ENCODE measurements around the gene LPCAT1.
"Not testable (repeated sequence)": the region's sequence is repeated elsewhere in the genome, so short reads cannot be mapped to it uniquely, and the experiment has no call there.

LPCAT1 gene, protein sequence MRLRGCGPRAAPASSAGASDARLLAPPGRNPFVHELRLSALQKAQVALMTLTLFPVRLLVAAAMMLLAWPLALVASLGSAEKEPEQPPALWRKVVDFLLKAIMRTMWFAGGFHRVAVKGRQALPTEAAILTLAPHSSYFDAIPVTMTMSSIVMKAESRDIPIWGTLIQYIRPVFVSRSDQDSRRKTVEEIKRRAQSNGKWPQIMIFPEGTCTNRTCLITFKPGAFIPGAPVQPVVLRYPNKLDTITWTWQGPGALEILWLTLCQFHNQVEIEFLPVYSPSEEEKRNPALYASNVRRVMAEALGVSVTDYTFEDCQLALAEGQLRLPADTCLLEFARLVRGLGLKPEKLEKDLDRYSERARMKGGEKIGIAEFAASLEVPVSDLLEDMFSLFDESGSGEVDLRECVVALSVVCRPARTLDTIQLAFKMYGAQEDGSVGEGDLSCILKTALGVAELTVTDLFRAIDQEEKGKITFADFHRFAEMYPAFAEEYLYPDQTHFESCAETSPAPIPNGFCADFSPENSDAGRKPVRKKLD

GRCh38 chr5:1523793-1524480 is at the start of gene LPCAT1:
Gene LPCAT1 (minus strand): TSS chr5:1523960. CDS start chr5:1523844, 116 bp downstream.
- peak; percentile 69 for DNase-seq

DNA sequence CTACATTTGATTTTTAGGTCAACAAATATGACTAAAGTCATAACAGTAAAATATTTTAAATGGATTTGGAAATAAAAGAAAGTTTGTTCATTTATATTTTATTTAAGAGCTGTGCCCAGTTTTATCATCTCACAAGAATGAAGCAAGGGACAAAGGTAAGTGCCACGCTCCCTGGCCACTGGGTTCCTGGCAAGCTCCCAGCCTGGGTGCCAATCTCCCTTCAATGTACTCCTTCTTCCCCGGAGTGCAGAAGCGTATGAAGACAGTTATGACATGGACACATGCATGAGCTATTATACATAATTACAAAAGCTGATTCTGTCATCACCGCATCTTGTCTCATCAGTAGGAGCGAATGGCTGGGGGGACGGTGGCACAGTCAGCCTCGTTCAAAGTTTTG is 48.1 kb upstream of the LPCAT1 start:
- DNase-seq = not testable (repeated sequence)

DNA sequence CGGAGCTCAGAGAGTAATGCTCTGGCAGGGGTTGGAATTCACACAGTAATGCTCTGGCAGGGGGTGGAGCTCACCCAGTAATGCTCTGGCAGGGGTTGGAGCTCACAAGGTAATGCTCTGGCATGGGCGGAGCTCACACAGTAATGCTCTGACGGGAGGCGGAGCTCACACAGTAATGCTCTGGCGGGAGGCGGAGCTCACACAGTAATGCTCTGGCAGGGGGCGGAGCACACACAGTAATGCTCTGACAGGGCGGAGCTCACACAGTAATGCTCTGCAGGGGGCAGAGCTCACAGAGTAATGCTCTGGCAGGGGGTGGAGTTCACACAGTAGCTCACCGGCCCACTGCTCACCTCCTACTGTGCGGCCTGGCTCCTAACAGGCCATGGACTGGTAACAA is 47.2 kb upstream of the LPCAT1 start:
- DNase-seq = no peak

DNA sequence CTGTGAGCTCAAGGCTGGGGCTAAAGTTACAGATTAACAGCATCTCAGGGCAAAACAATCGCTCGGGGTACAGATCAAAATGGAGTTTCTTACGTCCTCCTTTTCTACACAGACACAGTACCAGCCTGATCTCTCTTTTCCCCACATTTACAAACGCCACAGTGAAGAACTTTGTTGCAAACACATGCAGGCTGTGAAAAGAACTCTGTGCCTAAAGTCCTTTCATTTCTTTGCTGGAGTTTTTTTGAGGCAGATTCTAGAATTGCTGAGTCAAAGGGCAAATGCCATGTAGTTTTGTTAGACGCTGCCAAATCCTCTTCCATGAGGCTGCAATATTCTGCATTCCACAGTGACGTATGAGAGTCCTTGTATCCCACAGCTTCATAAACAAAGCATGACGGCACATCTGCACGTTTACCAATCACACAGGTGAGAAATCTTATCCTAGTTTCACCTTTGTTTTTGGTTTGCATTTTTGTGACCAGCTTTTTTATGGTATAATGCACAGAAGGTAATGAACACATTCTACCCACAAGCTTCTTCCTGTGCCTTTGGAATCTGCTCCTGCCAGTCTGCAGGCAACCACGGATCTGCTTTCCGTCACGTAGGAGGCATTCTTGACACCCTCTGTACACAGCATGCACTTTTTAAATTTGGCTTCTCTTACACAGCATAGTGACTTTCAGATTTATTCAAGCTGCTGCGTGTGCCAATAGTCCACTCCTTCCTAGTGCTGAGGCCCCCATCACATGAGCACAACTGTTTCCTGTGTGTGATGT is 44.6 kb upstream of the LPCAT1 start:
- DNase-seq = peak; percentile 86

- not testable (repeated sequence) for DNase-seq
Measured at GRCh38 chr5:1567527-1568200, 43.9 kb upstream of the LPCAT1 start.

DNA sequence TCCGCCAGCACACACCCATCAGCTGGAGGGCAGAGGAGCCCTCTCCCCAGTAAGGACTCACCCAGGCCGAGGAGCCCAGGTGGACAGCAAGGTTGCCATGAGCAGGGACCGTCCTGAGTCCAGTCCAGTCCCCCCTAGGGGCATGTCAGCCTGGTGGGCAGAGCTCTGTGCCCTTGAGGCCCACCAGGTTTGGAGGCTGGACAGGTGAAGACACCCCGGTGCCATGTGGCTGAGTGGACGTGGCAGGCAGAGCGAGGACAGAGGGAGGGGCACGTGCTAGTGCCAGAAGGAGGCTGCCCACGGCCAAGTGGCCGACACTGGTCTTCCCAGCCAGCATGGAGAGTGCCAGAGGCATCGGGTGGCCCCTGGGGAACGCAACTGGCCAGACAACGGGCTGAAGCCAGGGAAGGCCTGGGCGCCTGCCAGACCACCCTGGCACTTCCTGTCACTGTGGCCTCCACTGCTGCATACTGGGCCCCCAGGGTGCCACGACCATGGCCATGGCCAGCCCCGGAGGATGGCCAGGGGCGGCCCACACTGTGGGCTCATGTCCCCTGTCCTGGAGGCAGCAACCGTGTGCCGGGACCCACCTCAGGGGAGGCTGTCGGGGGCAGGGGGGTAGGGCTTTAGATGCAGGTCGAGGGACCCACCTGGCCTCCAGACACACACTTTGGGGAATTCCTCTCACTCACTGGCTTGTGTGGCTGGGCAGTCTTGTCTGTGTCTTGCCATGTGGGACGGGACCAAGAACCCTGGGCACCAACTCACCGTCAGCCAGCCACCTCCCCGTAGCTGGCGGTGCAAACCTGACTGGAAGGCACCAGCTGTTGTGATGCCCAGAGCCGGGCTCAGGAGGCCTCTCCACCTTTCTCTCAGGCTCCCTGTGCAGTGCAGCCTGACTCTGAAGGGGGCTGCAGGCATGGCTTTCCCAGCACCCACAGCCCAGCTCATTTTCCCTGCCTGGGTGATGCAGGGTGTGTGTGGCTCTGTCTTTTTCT is 42.3 kb upstream of the LPCAT1 start:
- no peak for DNase-seq

DNA sequence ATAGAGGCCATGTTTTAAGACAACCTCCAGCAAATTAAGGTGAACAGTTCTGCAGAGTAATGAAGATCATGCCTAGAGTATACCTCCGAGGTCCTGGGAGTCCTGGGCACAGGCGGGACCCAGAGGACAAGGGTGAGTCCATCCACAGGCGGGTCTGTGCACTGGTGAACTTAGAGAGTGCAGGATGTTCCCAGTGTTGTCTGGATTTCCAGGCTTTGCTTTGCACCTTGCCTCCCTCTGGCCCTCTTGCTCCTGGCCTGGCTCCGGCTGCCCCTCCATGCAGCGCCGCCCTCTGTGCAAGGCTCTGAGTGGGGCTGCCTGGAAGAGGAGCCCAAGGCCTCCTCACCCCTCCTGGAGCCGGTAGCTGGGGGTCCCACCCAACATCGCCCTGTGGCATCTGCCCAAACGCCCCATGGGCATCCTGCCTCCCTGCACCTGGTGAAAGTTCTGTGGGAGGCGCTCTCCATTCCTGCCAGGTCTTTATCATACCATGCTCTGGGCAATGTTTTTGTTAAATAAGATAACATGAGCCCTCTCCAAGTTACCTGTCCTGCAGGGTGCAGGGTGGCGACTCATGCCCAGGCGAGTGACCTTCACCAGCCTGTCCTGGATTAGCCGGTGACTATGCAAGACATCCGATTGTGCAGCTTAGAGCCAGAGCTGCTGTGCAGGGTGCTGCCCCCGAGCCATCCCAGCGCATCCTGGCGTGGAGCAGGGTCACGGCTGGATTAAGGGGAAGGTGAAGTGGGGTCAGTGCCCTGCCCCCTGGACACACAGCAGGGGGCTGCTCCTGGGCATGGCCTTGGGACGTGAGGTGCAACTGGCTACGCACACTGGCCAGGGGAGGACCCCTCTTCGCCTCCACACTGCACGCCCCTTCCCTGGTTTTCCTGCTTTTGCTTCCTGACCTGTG is 41.3 kb upstream of the LPCAT1 start:
- DNase-seq = no peak

GRCh38 chr5:1564182-1564748 is 40.5 kb upstream of the LPCAT1 start:
- no peak for DNase-seq

GRCh38 chr5:1563617-1564181 is 39.9 kb upstream of the LPCAT1 start:
- DNase-seq = peak; percentile 35

DNA sequence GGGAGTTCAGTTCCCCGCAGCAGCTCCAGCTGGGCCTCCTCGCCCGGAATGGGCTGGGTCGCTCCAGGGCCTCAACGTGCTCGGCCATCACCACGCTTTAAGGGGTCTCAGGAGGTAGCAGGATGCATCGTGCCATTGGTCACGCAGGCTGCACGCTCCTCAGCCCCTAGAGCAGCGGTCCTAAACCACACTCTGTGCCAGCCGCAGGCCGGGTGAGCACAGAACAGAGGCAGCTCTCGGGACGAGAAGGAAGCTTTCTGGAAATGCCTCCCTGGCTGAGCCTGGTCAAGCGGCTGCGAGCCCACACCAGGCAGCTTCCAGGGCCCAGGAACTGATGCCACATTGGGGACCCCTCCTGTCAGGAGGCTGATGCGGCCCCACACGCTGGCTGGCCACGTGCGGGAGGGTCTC is 39.3 kb upstream of the LPCAT1 start:
- no peak for DNase-seq

DNA sequence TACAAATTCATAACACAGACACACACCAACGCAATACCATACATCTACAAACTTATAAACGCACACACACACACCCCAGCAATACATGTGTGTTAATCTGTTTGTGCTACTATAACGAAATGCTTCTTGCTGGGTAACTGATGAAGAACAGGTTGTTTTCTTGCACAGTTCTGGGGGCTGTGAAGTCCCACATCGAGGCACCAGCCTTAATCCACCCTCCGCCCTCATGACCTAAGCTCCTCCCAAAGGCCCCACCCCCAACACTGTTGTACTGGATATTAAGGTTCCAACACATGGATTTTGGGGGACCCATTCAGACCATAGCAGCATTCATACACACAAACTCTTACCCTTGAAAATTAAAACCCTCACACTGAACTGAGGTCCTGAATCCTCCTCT is 38.8 kb upstream of the LPCAT1 start:
- no peak for DNase-seq

DNA sequence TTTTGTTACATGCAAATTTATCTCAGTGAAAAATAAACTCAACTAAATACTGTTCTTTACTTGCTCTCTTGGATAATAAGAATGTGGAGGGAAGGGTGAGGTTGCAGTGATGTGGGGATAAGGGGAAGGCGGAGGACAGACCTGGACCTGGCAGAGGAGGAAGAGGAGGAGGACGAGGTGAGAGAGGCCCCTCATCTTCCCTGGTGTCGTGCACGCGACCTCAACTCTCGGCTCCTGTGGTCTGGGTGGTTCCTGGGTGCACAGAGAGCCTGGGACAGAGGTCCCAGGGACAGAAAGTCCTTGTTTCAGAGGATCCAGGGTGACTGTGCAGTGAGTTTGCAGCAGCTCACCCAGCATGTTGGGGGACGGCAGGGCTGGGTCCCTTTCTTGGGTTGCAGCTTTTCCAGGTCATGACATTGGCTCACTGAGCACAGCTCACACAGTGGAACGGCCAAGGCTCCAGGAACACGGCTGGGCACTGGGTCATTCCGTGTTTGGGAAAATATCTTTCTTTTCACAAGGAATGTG is 37.7 kb upstream of the LPCAT1 start:
- DNase-seq = no peak

DNA sequence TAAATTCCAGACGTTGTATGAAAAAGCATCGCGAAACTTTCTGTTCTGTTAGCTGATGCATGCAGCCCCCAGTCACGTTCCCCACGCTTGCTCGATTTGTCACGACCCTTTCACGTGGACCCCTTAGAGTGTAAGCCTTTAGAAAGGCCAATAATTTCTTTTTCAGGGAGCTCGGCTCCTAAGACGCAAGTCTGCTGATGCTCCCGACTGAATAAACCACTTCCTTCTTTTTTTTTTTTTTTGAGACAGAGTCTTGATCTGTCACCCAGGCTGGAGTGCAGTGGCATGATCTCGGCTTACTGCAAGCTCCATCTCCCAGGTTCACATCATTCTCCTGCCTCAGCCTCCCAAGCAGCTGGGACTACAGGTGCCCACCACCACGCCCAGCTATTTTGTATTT is 36.7 kb upstream of the LPCAT1 start:
- not testable (repeated sequence) for DNase-seq

GRCh38 chr5:1558944-1559343 is 35.2 kb upstream of the LPCAT1 start:
- DNase-seq = no peak

- DNase-seq = no peak
Measured at GRCh38 chr5:1557114-1557873, 33.5 kb upstream of the LPCAT1 start.

DNA sequence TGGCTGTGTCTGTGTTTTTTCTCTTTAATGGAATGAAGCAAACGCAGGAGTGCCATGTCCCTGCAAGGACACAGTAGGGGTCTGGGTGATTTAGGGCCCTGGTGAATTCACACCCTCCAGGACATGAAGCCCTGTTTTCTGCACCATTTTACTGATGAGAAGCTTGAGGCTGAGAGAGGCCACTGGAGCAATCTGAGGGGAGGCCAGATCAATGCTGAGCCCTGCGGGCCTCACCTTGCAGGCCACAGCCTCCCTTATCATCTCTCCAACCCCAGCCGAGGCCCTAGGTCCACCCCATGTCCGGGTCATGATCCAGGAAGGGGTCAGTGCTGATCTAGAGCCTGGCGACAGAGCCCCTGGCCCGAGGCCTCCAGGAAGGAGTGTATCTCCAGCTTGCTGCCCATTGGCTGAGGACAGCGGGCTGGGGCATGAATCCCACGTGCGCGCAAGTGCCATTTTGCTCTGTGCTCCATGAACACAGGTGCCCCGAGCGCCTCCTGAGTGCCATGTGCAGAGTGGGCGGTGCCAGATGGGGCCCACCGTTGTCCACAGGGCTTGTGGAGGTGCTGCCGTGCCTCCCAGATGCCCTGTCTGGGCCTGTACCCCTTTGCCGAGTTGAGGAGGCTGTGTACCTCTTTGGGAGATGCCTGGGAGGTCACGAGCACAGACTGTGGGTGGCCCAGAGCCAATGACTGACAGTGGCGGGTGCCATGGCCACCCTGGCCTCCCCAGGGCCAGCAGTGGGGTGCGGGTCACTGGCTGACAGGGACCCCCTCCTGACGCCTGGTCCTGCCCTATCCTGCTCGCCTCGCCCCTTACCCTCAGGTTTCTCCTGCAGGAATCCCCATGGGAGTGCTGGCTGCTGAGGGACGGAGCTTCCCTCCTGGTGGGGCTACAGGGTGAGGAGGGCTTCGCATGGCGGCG is 32.3 kb upstream of the LPCAT1 start:
- DNase-seq = no peak

Data from fibroblast of upper back skin (primary cell).